Natural killer cell (primary cell): ENCODE results near the gene RGS6. TPM values are rescaled to one million over a fixed set of nuclear protein-coding genes. Genes with fewer than 3 reads are reported as not detected.

Experiments used
- ATAC-seq, 3 donors: fragments of 150-1000 bp in 2 of 3; fragments of 200-7000 bp in 1 of 3; cut with Tn5 transposase; 1 replicate in 1 of 3; 2 replicates in 2 of 3; pipeline ENCODE4 v1.10.0; 2021; ENCODE audit warnings: mild to moderate bottlenecking in 2 of 3, moderate library complexity in 2 of 3
- DNase-seq, 2 donors: peaks; one replicate each; pipeline versions ENCODE4 v3.0.0 to v3.0.0-alpha.2; 2013 to 2021; ENCODE audit warnings: mixed read lengths in 1 of 2
- H3K27ac ChIP-seq: one replicate; pipeline ENCODE4 v1.5.1; 2013; ENCODE audit warnings: mild to moderate bottlenecking, low read length
- H3K27me3 ChIP-seq: one replicate; pipeline ENCODE4 v1.6.1; 2013; ENCODE audit warnings: low read length; ENCODE audit not compliant: control insufficient read depth, insufficient read depth
- H3K36me3 ChIP-seq: one replicate; pipeline ENCODE4 v1.6.1; 2013; ENCODE audit warnings: low read length; ENCODE audit not compliant: control insufficient read depth, insufficient read depth
- H3K4me1 ChIP-seq: one replicate; pipeline ENCODE4 v1.6.1; 2013; ENCODE audit warnings: low read length; ENCODE audit not compliant: control insufficient read depth, insufficient read depth
- H3K4me3 ChIP-seq: one replicate; pipeline ENCODE4 v1.5.1; 2013; ENCODE audit warnings: low read length
- H3K9me3 ChIP-seq: one replicate; pipeline ENCODE4 v1.6.1; 2013; ENCODE audit warnings: low read length; ENCODE audit not compliant: control insufficient read depth, insufficient read depth
- H3K27ac Mint-ChIP-seq, 2 donors: one replicate each; pipeline ENCODE4 v1.8.0; 2022; ENCODE audit warnings: mild to moderate bottlenecking in 2 of 2, mixed read lengths in 2 of 2, moderate library complexity in 1 of 2
- H3K27me3 Mint-ChIP-seq, 2 donors: one replicate each; pipeline ENCODE4 v1.8.0; 2022; ENCODE audit warnings: low read depth in 2 of 2, mixed read lengths in 2 of 2
- H3K36me3 Mint-ChIP-seq: one replicate; pipeline ENCODE4 v1.8.0; 2022; ENCODE audit warnings: mixed read lengths
- H3K4me1 Mint-ChIP-seq, 2 donors: one replicate each; pipeline ENCODE4 v1.8.0; 2022; ENCODE audit warnings: mixed read lengths in 2 of 2
- H3K4me3 Mint-ChIP-seq: one replicate; pipeline ENCODE4 v1.8.0; 2022; ENCODE audit warnings: mild to moderate bottlenecking, moderate library complexity, mixed read lengths
- H3K9me3 Mint-ChIP-seq, 2 donors: one replicate each; pipeline ENCODE4 v1.8.0; 2022; ENCODE audit warnings: mixed read lengths in 2 of 2
- CTCF ChIP-seq: fragments of 200-600 bp; IDR thresholded peaks from one replicate; pipeline ENCODE4 v1.8.0; 2022; ENCODE audit warnings: antibody characterized with exemption
- WGBS: methylation state at CpG from one replicate; pipeline ENCODE4 v1.1.7; 2013; ENCODE audit warnings: missing lambda C conversion rate; ENCODE audit not compliant: insufficient coverage; 5-methylcytosine and 5-hydroxymethylcytosine counted together
- intact Hi-C: fragments of 100-400 bp; cut with micrococcal nuclease; formaldehyde crosslinking; loops from one replicate; pipeline ENCODE4 v1.14.2; 2022
- total RNA-seq, 4 donors: library from RNA; stranded (reverse); fragments of 120-200 nt in 1 of 4; gene quantifications; one replicate each; pipeline versions ENCODE4 v1.2.3 to v1.2.4, GENCODE V29; 2013 to 2022

Gene RGS6
- total RNA-seq, 3 donors from 2014 or later (not counting 1 experiment from before 2014, with no cell fraction given): 0.75 to 1.4 TPM; not detected in 1

DNA sequence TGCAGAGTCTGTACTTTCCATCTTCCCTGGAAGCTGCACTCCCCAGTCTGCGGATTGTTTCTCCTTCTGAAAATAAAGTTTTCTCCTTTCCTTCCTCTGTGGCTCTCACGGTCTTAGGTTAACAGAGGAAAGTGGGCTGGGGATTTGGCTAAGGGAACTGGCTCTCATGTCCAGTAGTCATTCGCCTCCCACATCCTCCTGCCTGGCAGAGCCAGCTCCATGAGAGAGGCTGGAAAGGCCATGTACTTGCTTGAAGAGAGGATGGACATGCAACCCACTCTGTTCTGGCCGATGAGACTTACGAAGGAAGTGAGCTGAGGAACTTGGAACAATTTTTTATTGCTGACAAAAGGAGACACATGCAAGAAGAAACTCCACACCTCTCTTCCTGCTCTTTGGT lies 18.9 kb upstream of the RGS6 start:
- no peak overlapping the region for H3K27ac Mint-ChIP-seq
- H3K4me3 Mint-ChIP-seq: no peak overlapping the region
- H3K36me3 Mint-ChIP-seq: no peaks in the 10 kb centered on the region
- Histone ChIP-seq H3K9me3 (no peaks in the 10 kb centered on the region), H3K36me3 (no peaks in the 10 kb centered on the region), H3K4me1 (no peaks in the 10 kb centered on the region), H3K27me3 (peaks cover 2% of the 10 kb centered on the region), H3K27ac (no peak overlapping the region), H3K4me3 (no peak overlapping the region)
- 77% methylated on average over 3 of the region's 5 CpGs for WGBS
- no peaks in the 10 kb centered on the region for H3K9me3 Mint-ChIP-seq
- H3K4me1 Mint-ChIP-seq: no peaks in the 10 kb centered on the region
- intact Hi-C loops: no loop called here
- H3K27me3 Mint-ChIP-seq: peaks cover 8 to 13% of the 10 kb centered on the region in 2 donors
- no peak for DNase-seq
- no peak for TF ChIP-seq CTCF
- no peak for ATAC-seq

GRCh38 chr14:71918955-71919354 lies 13.3 kb upstream of the RGS6 start:
- Histone ChIP-seq H3K4me3 (no peak overlapping the region), H3K9me3 (no peaks in the 10 kb centered on the region), H3K36me3 (no peaks in the 10 kb centered on the region), H3K27ac (no peak overlapping the region), H3K4me1 (no peaks in the 10 kb centered on the region), H3K27me3 (no peaks in the 10 kb centered on the region)
- Mint-ChIP-seq H3K4me3 (no peak overlapping the region), H3K36me3 (no peaks in the 10 kb centered on the region), H3K27me3 (peaks cover 9 to 13% of the 10 kb centered on the region in 2 donors), H3K27ac (no peak overlapping the region), H3K4me1 (no peaks in the 10 kb centered on the region), H3K9me3 (peaks cover 0 to 2% of the 10 kb centered on the region in 2 donors)
- TF ChIP-seq CTCF: no peak
- intact Hi-C loops: no loop called here
- ATAC-seq (no peak), DNase-seq (no peak)
- WGBS: 96% methylated on average over 3 of the region's 3 CpGs

- Histone ChIP-seq H3K4me1 (no peaks in the 10 kb centered on the region), H3K27ac (no peak overlapping the region), H3K36me3 (no peaks in the 10 kb centered on the region), H3K9me3 (no peaks in the 10 kb centered on the region), H3K27me3 (no peaks in the 10 kb centered on the region), H3K4me3 (no peak overlapping the region)
- ATAC-seq (no peak), DNase-seq (no peak)
- Mint-ChIP-seq H3K27ac (no peak overlapping the region), H3K27me3 (peaks cover 20 to 21% of the 10 kb centered on the region in 2 donors), H3K4me3 (no peak overlapping the region), H3K4me1 (no peaks in the 10 kb centered on the region), H3K9me3 (peaks cover 0 to 2% of the 10 kb centered on the region in 2 donors), H3K36me3 (no peaks in the 10 kb centered on the region)
- intact Hi-C loops: no loop called here
- TF ChIP-seq CTCF: no peak
- WGBS: 71% methylated on average over 4 of the region's 4 CpGs
Measured at GRCh38 chr14:71923513-71923912, 8.7 kb upstream of the RGS6 start.

DNA sequence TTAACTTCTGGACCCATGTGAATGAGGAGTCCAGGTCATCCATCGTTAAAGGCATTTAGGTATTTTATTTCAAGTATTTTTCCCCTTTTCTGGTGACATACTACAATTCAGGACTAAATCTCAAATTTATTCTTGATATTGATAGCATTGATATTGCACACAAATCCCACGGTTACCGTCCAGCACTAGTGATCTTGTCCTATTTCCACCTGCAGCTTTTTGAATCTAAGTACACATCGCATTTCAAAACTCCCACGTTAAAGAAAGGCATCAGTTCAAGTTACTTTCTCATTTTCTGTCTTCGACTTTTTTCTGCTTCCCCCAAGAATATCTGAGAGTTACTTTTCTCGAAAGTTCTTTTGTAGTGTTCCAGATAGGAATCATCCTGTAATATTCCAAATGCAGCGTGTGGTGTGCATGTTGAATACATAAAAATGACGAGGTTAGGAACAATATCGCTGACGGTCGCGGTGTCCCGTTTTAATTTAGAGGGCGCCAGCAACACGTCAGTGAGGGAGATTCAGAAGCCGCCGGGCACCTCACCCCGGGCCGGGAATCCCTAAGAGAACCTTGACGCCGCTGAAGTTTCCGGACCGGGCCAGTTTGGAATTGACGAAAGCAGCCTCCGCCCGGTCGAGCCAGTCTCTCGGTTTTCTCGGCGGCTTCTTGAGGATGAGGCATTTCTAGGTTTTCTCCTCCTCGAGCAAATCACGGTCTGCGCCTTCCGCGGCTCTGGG lies 569 bp upstream of the RGS6 start:
- no peak for TF ChIP-seq CTCF
- Mint-ChIP-seq H3K36me3 (no peaks in the 10 kb centered on the region), H3K4me3 (no peak overlapping the region), H3K27me3 (peaks cover 28 to 70% of the 10 kb centered on the region in 2 donors), H3K27ac (no peak overlapping the region), H3K9me3 (no peaks in the 10 kb centered on the region), H3K4me1 (no peaks in the 10 kb centered on the region)
- ATAC-seq (no peak), DNase-seq (no peak)
- Histone ChIP-seq H3K4me1 (peaks cover 9% of the 10 kb centered on the region), H3K36me3 (no peaks in the 10 kb centered on the region), H3K9me3 (no peaks in the 10 kb centered on the region), H3K27me3 (peaks cover 31% of the 10 kb centered on the region), H3K27ac (no peak overlapping the region), H3K4me3 (no peak overlapping the region)
- WGBS: 11% methylated on average over 36 of the region's 36 CpGs
- intact Hi-C loops: no loop called here
